Measurements from ENCODE around the gene ASXL1. TPM values are rescaled to one million over a fixed set of nuclear protein-coding genes. Genes with fewer than 3 reads are reported as not detected.

ASXL1 gene
- total and polyA plus RNA-seq, 9 of the 15 experiments (the other 6 are each of a cell fraction or from before 2014, with no cell fraction given) = 6.5 to 65.3 (median 32.3) TPM

GRCh38 chr20:32333181-32333987 is 24.7 kb upstream of the ASXL1 start (continued):
- TF ChIP-seq ETS2 (tag; IDR thresholded peaks at IDR 0.05; ENCODE audit: borderline replicate concordance, poor library complexity, severe bottlenecking) = no peak
- TF ChIP-seq DACH1 (IDR thresholded peaks at IDR 0.05; ENCODE audit: partially characterized antibody) = no peak
- no peak for TF ChIP-seq TFAM (CRISPR knock-in tag; conservative IDR thresholded peaks at IDR 0.05)
- TF ChIP-seq RUNX1 (IDR thresholded peaks at IDR 0.05; ENCODE audit: low read depth) = no peak
- no peak for TF ChIP-seq RFX7 (CRISPR knock-in tag; IDR thresholded peaks at IDR 0.05)
- no peak for TF ChIP-seq ZNF184 (CRISPR knock-in tag; IDR thresholded peaks at IDR 0.05)
- TF ChIP-seq, protein P1, sequence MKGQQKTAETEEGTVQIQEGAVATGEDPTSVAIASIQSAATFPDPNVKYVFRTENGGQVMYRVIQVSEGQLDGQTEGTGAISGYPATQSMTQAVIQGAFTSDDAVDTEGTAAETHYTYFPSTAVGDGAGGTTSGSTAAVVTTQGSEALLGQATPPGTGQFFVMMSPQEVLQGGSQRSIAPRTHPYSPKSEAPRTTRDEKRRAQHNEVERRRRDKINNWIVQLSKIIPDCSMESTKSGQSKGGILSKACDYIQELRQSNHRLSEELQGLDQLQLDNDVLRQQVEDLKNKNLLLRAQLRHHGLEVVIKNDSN (CRISPR knock-in tag; IDR thresholded peaks at IDR 0.05) = no peak
- no peak for TF ChIP-seq NFYB (IDR thresholded peaks at IDR 0.05; ENCODE audit: extremely low read depth, insufficient read length)
- peak; percentile 88 for TF ChIP-seq JUND (IDR thresholded peaks at IDR 0.05; ENCODE audit: borderline replicate concordance, low read depth, low read length)
- peak; percentile 82; the same call in 2 of the 3 replicates for TF ChIP-seq JUND (tag; IDR thresholded peaks at IDR 0.05; ENCODE audit: borderline replicate concordance, low read depth, low read length)
- TF ChIP-seq, protein P2, sequence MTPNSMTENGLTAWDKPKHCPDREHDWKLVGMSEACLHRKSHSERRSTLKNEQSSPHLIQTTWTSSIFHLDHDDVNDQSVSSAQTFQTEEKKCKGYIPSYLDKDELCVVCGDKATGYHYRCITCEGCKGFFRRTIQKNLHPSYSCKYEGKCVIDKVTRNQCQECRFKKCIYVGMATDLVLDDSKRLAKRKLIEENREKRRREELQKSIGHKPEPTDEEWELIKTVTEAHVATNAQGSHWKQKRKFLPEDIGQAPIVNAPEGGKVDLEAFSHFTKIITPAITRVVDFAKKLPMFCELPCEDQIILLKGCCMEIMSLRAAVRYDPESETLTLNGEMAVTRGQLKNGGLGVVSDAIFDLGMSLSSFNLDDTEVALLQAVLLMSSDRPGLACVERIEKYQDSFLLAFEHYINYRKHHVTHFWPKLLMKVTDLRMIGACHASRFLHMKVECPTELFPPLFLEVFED (CRISPR knock-in tag; conservative IDR thresholded peaks at IDR 0.05) = no peak
- TF ChIP-seq ELF4 (CRISPR knock-in tag; IDR thresholded peaks at IDR 0.05) = no peak
- TF ChIP-seq RCOR1 (IDR thresholded peaks at IDR 0.05; ENCODE audit: borderline replicate concordance in 1 of 2, low read depth in 2 of 2, low read length in 2 of 2) = peak in 1 of 2 experiments; percentile 93; a peak in 3 of 4 replicates
- TF ChIP-seq HEY1 (CRISPR knock-in tag; IDR thresholded peaks at IDR 0.05; ENCODE audit: borderline replicate concordance) = no peak
- TF ChIP-seq ZBTB17 (CRISPR knock-in tag; IDR thresholded peaks at IDR 0.05) = no peak
- TF ChIP-seq SFPQ (IDR thresholded peaks at IDR 0.05; ENCODE audit: low read depth, low read length) = no peak
- TF ChIP-seq POLR3A (IDR thresholded peaks at IDR 0.05; ENCODE audit: borderline replicate concordance, extremely low read depth, insufficient read depth, insufficient read length) = no peak
- no peak for TF ChIP-seq PPARD (CRISPR knock-in tag; IDR thresholded peaks at IDR 0.05)
- peak in 1 of 2 experiments; percentile 74; a peak in 2 of 4 replicates for TF ChIP-seq HDAC1 (IDR thresholded peaks at IDR 0.05)
- TF ChIP-seq ZBTB8A (IDR thresholded peaks at IDR 0.05; ENCODE audit: partially characterized antibody) = no peak
- no peak for TF ChIP-seq MXI1 (IDR thresholded peaks at IDR 0.05; ENCODE audit: low read depth, low read length)
- TF ChIP-seq TCFL5 (CRISPR knock-in tag; conservative IDR thresholded peaks at IDR 0.05) = no peak
- no peak for TF ChIP-seq MAX (CRISPR knock-in tag; IDR thresholded peaks at IDR 0.05)
- no peak for TF ChIP-seq SREBF2 (CRISPR knock-in tag; IDR thresholded peaks at IDR 0.05)
